ENCODE data around the gene BIRC2.

Gene BIRC2

DNA sequence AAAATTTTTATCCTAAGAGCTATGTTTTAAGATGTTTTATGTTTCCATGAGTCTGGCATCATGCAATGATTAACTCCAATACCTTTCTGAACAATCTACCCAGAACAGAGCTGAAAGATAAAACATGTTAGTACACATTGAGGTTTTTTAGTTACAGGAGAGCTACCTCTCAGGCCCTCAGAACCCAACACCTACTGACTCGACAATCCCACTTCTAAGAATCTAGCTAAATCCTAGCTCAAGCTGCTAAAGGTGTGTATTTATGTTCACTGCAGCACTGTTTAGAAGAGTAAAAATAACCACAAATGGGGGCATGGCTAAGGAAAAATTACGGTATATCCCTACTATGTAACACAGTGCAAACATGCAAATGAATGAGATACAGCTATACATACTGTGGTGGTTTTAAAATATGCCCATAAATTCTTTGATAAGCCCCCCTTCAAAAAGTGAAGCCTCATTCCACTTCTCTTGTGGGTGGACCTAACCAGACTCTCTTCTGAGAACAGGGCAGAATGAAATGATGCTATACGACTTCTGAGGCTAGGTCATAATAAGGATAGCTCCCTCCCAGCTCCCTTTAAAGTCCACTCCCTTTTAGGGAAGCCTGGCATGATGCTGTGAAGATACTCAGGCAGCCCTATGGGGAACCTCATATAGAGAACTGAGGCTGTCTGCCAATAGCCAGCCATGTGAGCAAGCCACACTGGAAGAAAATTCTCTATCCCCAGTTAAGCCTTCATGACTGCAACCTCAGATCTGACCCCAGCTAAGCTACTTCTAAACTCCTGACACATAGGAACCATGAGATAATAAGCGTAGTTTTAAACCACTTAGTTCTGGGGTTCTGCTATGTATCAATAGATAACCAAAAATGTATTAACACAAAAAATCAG, 76.1 kb downstream of the BIRC2 start:
- H3K4me3 ChIP-seq (ENCODE audit: low read depth, low read length), result no peak overlapping the region
- no peak for DNase-seq (ENCODE audit: low read depth)
- in situ Hi-C loops (cut with HindIII; ENCODE audit: low sequenced_read_pairs), result no loop called here
- TF ChIP-seq, protein P1, sequence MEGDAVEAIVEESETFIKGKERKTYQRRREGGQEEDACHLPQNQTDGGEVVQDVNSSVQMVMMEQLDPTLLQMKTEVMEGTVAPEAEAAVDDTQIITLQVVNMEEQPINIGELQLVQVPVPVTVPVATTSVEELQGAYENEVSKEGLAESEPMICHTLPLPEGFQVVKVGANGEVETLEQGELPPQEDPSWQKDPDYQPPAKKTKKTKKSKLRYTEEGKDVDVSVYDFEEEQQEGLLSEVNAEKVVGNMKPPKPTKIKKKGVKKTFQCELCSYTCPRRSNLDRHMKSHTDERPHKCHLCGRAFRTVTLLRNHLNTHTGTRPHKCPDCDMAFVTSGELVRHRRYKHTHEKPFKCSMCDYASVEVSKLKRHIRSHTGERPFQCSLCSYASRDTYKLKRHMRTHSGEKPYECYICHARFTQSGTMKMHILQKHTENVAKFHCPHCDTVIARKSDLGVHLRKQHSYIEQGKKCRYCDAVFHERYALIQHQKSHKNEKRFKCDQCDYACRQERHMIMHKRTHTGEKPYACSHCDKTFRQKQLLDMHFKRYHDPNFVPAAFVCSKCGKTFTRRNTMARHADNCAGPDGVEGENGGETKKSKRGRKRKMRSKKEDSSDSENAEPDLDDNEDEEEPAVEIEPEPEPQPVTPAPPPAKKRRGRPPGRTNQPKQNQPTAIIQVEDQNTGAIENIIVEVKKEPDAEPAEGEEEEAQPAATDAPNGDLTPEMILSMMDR (IDR thresholded peaks at IDR 0.05; ENCODE audit: low read depth, low read length, missing control alignments), result no peak

DNA sequence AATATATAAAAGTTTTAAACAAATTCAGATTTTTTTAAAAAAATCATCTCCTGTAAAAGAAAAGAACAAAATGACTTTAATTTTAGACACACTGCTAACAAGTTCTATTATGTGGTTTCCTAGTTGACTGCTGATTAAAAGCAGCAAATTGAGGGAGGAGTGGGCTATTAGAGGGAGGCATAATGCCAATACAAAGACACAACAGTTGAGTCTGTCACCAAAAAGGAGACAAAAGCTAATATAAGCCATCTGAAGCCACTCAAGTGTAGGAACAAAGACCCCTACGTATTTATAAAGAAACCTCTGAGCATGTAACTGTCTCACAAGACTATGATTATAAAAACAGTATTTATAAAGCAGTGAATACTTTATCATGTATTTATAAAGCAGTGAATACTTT, 76.9 kb downstream of the BIRC2 start:
- H3K4me3 ChIP-seq (ENCODE audit: low read depth, low read length), result no peak overlapping the region
- DNase-seq (ENCODE audit: low read depth), result no peak
- TF ChIP-seq, protein P1 (IDR thresholded peaks at IDR 0.05; ENCODE audit: low read depth, low read length, missing control alignments), result no peak
- in situ Hi-C loops (cut with HindIII; ENCODE audit: low sequenced_read_pairs), result no loop called here

DNA sequence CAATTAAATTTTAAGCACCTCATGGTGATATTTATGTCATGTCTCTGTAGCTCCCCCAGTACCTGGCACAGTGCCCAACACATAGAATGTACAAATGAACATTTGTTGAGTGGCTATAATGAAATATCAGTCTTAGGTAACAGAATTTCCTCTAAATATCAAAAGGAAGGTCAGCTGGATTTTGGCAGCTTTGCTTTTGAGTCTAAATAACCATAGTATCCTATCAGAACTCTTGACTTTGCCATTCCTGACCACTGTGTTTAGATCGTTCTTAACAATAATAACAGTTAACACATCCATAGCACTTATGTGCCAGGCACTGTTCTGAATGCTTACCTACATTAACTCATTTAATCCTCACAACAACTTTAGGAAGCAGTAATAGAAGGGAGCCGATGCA, 79.0 kb downstream of the BIRC2 start:
- in situ Hi-C loops (cut with HindIII; ENCODE audit: low sequenced_read_pairs), result no loop called here

DNA sequence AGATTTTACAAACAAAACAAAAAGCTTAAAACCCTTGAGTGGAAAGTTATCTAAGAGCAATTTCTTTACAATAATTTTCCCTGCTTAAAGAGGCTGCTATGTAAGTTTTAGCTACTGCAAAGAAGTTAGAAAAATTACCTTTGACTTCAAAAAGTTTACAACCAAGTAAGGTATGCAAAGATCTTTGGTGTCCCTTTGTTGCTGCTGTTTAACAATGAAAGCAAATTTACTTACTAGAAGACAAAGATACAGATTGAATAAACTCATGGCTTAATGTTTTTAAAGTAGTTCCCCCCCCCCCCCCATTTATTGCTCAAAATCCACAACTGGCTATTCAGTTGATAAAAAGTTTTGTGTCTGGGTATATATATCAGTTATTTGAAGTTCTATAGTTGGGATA, 79.6 kb downstream of the BIRC2 start:
- in situ Hi-C loops (cut with HindIII; ENCODE audit: low sequenced_read_pairs), result no loop called here
- no peak for DNase-seq (ENCODE audit: low read depth)
- TF ChIP-seq, protein P1 (IDR thresholded peaks at IDR 0.05; ENCODE audit: low read depth, low read length, missing control alignments), result no peak
- H3K4me3 ChIP-seq (ENCODE audit: low read depth, low read length), result no peak overlapping the region

More for the DNA sequence above, 79.0 kb downstream of the BIRC2 start:
- TF ChIP-seq, protein P1 (IDR thresholded peaks at IDR 0.05; ENCODE audit: low read depth, low read length, missing control alignments), result no peak
- no peak for DNase-seq (ENCODE audit: low read depth)
- no peak overlapping the region for H3K4me3 ChIP-seq (ENCODE audit: low read depth, low read length)

DNA sequence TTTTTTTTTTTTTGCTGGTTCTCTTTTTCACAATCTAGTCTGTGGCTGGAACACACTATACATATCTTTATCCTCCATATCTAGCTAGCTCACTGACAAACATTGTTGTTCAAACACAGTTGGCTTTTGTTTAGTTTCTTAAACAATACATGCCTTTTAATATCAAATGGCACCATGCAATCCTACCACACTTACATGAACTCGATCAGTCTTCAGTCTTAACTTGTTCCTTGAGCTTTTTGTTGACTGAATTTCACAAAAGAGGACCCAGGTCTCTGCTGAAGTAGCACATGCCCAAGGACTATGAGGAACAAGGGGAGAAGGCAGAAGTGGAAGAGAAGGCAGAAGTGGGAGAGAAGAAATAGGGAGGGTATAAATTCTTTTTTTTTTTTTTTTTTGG, 80.1 kb downstream of the BIRC2 start:
- H3K4me3 ChIP-seq (ENCODE audit: low read depth, low read length), result no peak overlapping the region
- in situ Hi-C loops (cut with HindIII; ENCODE audit: low sequenced_read_pairs), result no loop called here
- DNase-seq (ENCODE audit: low read depth), result no peak
- TF ChIP-seq, protein P1 (IDR thresholded peaks at IDR 0.05; ENCODE audit: low read depth, low read length, missing control alignments), result no peak
